Amniotic stem cell (primary cell): ENCODE data around the gene SLC5A5.
"Not testable (repeated sequence)": the region's sequence is repeated elsewhere in the genome, so short reads cannot be mapped to it uniquely, and the experiment has no call there.

Experiments used
- DNase-seq: peaks from one replicate; lab custom pipeline; 2025; lab: John Stamatoyannopoulos, UW

The SLC5A5 gene

DNA sequence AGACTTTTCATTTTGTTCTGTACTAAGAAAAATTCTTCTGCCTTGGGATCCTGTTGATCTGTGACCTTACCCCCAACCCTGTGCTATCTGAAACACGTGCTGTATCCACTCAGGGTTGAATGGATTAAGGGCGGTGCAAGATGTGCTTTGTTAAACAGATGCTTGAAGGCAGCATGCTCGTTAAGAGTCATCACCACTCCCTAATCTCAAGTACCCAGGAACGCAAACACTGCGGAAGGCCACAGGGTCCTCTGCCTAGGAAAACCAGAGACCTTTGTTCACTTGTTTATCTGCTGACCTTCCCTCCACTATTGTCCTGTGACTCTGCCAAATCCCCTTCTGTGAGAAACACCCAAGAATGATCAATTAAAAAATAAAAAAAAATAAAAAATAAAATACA lies 47.4 kb downstream of the SLC5A5 start:
- DNase-seq = not testable (repeated sequence)

DNA sequence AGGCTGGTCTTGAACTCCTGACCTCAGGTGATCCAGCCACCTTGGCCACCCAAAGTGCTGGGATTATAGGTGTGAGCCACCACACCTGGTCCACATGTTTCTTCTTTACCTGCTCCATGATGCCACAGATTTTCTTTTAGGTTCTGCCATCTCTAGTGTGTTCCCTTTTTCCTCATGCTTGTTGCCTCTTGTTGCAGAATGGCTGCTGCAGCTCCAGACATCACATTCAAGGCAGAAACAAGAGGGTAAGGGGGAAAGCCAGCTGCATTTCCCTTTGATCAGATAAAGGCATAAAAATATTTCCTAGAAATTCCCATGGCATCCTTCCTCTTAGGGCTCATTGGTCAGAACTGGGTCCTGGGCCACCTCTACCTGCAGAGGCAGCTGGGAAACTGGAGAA lies 48.8 kb downstream of the SLC5A5 start:
- no peak for DNase-seq

- no peak for DNase-seq
Observed at GRCh38 chr19:17922138-17922537, 50.4 kb downstream of the SLC5A5 start.

GRCh38 chr19:17926044-17926443 lies 54.3 kb downstream of the SLC5A5 start:
- DNase-seq = no peak

DNA sequence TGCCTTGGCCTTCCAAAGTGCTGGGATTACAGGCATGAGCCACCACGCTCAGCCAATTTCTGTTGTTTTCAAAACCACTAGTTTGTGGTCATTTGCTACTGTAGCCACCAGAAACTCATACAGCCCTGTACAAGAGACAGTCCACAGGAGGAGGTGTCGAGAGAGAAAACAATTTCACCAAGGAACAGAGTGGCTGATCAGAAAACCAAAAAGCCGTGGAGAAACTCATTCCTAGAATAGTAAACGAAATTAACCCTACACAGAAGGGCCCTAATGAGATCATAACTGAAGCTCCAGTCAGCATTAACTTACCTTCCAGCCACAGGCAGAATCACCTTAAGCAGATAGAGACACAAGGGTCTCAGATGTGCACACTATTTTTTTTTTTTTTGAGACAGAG lies 57.3 kb downstream of the SLC5A5 start:
- DNase-seq = no peak

DNA sequence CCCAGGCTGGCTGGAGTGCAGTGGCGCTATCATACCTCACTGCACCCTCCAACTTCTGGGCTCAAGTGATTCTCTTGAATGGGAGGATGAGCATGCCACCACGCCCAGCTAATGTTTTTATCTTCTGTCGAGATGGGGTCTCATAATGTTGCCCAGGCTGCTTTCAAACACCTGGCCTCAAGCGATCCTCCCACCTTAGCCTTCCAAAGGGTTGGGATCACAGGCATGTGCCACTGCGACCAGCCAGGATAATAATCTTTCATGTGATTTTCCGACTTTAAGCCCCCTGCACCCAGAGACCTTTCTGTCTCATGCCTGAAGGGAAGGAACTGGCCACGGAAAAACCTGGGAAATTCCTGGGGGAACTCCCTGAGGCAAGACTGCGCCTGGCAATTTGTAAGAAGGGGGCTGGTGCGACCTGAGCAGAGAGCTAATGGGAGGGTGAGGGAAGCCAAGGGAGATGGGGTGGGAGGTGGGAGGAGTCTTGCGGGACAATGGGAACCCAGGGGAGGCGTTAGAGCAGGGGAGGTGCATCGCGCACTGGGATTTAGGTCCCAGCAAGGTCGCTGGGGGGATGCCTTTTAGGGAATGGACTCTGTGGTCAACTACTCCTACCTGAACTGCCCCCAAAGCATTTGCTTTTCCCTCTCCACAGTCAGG lies 59.9 kb downstream of the SLC5A5 start:
- no peak for DNase-seq

DNA sequence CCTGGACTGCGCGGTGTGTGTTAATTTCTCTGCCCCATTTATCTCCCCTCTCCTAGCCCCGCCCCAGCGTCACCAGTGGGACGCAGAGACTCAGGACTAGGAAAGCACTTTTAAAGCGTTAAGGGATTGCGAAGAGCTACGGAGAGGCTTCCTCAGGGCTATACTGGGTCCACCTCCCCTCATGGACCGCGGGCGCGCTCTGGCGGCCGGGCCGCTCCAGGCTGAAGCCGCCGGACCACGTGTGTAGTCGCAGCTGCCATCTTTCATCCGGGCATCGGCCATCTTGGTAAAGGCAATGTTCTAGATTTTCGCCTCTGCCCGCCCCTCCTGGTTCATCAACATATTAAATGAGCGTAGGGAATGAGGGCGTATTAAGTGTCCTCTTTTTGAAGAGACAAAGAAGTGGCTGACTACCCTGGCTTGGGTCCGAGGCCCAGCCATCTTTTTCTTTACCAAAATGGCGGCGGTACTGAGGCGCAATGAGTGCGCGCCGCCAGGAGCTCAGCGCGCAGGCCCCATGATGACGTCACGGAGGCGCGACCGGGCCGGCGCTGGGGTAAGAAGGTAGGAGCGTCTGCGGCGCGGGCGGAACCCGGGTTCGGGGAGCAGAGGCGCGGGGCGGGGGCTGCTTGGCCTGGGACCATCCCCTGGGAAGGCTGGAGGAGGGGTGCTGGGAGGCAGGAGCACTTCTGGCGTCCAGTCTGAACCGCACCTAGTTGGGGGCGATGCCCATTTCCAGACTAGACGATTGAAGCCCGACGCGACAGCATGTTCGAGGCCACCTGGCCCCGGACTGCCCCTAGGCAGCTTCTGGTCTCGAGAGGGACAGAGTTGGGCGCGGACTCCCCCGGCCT lies 61.0 kb downstream of the SLC5A5 start, which contains the start of gene CCDC124:
Gene CCDC124, plus strand, starts transcription at position 531 of the 854 bp plus-strand sequence. CDS start 3,406 bp downstream, outside the sequence.
- DNase-seq = peak; percentile 90

GRCh38 chr19:17933414-17934129 lies 61.8 kb downstream of the SLC5A5 start:
- no peak for DNase-seq

DNA sequence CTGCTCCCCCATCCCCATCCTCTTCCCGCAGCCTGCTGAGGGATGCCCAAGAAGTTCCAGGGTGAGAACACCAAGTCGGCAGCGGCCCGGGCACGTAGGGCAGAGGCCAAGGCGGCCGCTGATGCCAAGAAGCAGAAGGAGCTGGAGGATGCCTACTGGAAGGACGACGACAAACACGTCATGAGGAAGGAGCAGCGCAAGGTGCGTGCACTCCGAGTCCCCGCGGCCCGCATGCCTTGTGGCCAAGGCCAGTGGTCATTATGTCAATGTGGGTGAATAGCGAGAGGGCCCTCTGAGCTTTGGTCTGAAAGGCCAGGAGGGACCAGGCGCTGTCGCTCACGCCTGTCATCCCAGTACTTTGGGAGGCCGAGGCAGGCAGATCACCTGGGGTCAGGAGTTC lies 64.6 kb downstream of the SLC5A5 start:
- DNase-seq = no peak

DNA sequence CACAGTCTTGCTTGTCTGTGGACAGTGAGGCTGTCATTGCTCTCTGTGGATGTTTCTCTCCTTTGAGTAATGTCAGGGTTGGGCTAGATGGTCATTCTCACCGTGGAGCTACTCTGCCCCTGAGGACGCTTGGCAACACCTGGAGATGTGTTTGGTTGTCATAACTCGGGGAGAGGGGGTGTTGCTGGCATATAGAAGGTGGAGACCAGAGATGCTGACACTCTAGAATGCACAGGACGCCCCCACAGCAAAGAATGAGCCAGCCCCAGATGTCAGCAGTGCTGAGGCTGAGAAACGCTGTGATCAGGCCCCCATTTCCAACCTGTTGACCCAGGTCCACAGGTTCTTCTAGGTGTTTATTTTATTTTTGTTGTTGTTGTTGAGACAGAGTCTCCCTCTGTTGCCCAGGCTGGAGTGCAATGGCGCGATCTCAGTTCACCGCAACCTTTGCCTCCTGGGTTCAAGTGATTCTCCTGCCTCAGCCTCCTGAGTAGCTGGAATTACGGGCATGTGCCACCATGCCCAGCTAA lies 65.7 kb downstream of the SLC5A5 start:
- DNase-seq = no peak

DNA sequence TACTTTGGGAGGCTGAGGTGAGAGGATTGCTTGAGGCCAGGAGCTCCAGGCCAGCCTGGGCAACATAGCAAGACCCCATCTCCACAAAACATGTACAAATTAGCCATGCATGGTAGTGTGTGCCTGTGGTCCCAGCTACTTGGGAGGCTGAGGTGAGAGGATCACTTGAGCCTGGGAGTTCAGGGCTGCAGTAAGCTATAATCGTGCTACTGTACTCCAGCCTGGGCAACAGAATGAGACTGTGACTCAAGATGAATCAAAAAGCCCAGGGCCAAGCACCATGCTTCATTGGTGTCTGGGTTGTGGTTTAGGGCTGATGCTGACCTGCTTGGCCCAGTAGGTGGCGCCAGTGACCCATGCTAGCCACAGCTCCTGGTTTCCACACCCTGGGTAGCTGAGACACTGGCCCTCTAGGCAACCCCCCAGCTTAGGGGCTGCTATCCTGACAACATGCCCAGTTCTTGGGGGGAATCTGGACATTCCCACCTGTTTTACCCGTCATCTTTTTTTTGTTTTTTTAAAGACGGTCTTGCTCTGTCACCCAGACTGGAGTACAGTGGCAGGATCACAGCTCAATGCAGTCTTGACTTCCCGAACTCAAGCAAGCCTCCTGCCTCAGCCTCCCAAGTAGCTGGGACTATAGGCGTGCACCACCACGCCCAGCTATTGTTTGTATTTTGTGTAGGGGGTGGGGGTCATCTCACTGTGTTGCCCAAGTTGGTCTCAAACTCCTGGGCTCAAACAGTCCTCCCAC lies 66.5 kb downstream of the SLC5A5 start:
- peak; percentile 67 for DNase-seq

- DNase-seq = no peak
Observed at GRCh38 chr19:17942181-17942580, 70.4 kb downstream of the SLC5A5 start.

DNA sequence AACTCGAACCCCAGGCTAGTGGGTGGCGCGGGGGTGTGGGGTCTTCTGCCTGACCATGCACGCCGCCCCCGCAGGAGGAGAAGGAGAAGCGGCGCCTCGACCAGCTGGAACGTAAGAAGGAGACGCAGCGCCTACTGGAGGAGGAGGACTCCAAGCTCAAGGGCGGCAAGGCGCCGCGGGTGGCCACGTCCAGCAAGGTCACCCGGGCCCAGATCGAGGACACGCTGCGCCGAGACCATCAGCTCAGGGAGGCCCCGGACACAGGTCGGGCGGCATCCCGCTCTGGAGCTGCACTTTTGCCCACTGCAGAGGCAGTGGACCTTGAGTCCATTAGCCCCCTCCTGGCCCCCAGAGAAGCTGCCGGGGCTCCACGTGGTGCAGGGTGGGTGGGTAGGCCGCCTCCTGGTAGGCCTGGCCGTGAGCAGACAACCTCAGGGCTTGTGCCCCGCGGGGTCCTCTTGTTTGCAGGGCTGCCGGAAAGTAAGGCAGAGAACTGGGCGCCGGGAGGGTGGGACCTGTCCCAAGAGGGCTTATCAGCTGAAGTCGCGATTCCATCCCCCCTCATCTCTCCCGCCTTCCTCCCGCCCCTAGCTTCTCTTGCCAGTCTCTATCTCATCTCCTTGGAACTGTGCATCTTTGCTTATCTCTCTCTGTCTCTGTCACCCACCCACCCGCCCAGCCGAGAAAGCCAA lies 71.0 kb downstream of the SLC5A5 start:
- no peak for DNase-seq

GRCh38 chr19:17943274-17944221 lies 71.8 kb downstream of the SLC5A5 start:
- DNase-seq = no peak

DNA sequence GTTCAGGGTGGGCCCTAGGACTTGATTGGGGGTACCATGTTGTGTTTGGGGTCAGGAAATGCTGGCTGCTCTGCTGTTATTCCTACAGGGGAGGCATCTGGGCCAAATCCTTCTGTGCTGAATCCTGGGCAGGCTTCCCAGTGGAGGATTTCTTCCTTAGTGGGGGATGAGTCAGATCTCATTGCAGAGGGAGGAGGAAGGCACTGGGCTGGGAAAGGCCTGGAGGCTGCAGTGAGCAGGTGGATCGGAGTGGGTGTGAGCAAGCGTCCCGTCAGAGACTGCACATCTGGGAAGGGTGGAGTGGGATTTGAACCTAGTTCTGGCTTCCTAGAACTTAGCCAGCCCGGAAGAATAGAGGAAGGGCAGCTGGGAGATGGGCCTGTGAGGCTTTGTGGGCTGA lies 72.6 kb downstream of the SLC5A5 start:
- DNase-seq = peak; percentile 43
